NOMO-1 treated with DMSO at 0.1 percent for 48 hours (cell line): ENCODE data around the gene CRB1.
"Not testable (repeated sequence)": the region's sequence is repeated elsewhere in the genome, so short reads cannot be mapped to it uniquely, and the experiment has no call there.

Experiments
- DNase-seq: peaks from one replicate; lab custom pipeline; 2025; ENCODE audit not compliant: unreplicated experiment; lab: John Stamatoyannopoulos, UW

CRB1 gene

DNA sequence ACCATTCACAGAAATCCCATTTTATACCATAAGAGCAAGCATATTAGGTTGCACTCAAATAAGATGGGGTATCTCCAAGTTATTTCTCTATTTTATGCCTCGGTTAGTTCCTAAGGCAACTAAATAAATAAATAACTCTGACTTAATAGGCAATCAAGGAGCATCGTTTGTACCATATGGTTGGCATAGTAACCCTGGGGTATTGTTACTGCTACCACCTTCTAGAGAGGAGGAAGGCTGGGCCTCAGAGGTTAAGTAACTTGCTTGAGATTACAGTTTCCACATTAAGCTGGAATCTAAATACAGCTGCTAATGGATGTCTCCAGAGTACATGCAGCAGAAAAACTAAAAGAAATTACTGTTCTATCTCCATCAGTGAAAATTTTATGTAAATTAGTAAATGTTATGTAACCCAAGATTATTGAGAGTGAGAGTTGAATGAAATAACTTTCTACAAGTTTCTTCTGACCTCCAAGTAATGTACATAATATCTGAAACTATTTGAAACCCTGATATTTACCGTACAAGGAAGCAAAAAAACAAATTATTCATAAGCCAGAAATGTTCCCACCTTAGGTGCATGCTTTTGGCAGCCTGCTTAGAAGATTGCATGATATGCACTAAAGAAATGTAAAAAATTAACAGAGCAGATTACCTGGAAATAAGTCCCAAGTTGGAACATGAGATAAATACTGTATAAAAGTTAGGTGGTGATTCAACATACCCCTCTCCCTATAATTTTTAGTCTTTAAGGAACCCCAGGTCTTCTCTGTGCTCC, 127.0 kb downstream of the CRB1 start:
- DNase-seq, result no peak

DNA sequence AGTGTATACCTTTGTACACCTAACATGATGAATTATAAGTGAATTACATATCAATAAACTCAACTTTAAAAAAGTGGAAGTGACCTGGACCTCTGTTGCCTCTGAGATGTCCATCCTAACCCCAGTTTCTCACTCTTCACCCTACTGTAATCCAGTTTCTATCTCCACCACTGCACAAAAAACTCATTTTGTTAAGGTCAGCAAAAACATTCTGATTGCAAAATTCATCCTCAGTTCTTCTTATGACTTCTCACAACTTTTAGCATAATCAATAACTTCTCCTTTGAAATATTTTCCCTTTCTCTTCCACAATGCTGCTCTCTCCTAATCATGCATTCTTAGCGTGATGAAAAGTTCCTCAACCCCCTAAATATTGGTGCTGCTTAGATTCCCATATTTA, 129.8 kb downstream of the CRB1 start:
- DNase-seq, result no peak

DNA sequence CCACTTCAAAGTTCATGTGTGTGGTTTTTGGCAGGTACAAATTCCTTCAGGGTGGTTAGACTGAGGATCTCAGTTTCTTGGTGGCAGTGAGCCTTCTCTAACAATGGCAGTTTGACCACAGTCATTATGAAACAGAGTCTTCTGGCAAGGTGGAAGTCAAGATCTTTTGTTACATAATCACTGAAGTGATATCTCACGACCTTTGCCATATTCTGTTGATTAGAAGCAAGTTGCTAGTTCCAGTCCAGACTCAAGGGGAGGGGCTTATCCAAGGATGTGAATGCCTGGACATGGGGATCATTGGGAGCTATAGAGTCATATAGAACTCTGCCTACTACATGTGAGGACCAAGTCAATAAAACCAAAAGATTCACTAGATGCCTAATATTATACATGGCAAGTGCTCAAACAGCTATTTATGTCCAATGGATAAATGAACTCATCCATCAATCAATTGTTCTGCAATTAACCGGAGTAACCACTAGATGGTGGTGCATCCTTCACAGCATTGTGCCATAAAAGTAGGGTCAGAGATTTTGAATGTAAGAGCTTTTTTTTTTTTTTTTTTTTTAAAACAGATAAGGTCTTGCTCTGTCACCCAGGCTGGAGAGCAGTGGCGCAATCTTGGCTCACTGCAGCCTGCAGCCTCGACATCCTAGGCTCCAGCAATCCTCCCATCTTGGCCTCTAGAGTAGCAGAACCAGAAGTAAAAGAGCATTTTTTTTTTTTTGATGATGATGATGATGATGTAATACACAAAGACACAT, 131.9 kb downstream of the CRB1 start:
- peak; percentile 82 for DNase-seq

- no peak for DNase-seq
These were observed 132.5 kb downstream of the CRB1 start for GRCh38 chr1:197400522-197400902.

DNA sequence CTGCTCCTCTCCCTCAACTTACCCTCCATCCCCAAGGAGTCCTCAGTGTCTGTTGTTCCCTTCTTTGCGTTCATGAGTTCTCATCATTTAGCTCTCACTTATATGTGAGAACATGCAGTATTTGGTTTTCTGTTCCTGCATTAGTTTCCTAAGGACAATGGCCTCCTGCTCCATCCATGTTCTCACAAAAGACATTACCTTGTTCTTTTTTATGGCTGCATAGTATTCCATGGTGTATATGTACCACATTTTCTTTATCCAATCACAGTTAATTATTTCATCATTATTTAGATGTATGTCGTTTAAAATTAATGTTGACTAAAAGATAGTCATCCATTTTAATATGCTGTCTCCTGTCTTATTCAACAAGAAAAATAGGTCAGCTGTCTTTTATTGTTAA, 134.1 kb downstream of the CRB1 start:
- no peak for DNase-seq

DNA sequence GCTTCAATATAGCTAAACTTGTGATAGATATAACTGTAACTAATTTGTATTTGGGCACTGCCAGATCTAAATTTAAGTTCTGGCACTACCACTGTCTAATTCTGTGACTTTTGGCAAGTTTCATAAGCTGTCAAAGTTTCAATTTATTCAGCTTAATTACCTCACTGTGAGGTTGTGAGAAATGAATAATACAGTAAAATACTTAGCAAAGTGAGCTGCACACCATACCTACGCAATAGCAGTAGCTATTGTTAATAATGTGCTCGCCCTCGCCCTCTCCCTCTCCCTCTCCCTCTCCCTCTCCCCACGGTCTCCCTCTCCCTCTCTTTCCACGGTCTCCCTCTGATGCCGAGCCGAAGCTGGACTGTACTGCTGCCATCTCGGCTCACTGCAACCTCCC, 136.7 kb downstream of the CRB1 start:
- not testable (repeated sequence) for DNase-seq

GRCh38 chr1:197405614-197406013, 137.6 kb downstream of the CRB1 start:
- not testable (repeated sequence) for DNase-seq

GRCh38 chr1:197413564-197413963, 145.5 kb downstream of the CRB1 start:
- DNase-seq, result no peak

DNA sequence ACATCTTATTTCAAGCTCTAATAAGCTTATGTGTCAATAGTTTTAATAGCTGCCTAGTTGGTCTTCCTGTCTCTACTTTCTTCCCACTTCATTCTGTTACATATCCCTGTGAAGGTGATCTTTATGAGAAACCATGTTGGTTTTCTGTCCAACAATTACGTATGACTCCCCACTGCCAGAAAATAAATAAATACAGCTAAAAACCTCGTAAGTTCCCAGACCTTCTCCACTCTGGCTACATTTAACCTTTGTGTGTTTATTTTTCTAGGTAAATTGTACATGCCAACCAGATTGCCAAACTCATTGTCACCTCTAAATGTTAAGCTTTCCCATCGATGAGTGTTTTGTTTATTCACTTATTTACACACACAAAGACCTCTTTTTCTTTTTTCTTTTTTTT, 147.2 kb downstream of the CRB1 start:
- no peak for DNase-seq

DNA sequence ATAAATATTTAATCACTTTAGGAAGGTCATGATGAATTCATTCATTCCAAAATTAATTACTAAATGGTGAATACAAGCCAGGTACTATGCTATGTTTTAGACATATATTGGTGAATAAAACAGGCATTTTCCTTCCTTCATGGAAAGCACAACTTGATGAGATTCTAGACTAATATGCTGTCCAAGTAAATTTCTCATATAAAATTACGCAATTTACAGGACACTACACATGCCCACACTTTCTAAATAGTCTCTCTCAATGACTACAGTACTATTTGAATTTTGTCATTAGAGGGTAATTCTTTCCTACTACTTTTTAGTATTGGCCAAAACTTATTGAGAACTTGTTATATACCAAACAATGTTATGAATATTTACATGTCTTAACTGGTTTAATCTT, 150.6 kb downstream of the CRB1 start:
- DNase-seq, result no peak

GRCh38 chr1:197422993-197423392, 154.9 kb downstream of the CRB1 start:
- no peak for DNase-seq

GRCh38 chr1:197424380-197424779, 156.3 kb downstream of the CRB1 start:
- no peak for DNase-seq

GRCh38 chr1:197429372-197429771, 161.3 kb downstream of the CRB1 start:
- DNase-seq, result no peak

DNA sequence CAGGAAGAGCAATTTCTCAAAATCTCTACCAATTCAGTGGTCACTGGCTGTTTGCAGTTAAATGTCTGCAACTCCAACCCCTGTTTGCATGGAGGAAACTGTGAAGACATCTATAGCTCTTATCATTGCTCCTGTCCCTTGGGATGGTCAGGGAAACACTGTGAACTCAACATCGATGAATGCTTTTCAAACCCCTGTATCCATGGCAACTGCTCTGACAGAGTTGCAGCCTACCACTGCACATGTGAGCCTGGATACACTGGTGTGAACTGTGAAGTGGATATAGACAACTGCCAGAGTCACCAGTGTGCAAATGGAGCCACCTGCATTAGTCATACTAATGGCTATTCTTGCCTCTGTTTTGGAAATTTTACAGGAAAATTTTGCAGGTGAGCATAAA, 167.2 kb downstream of the CRB1 start:
- DNase-seq, result no peak

GRCh38 chr1:197437601-197438000, 169.5 kb downstream of the CRB1 start:
- no peak for DNase-seq

GRCh38 chr1:197438010-197438790, 170.1 kb downstream of the CRB1 start:
- DNase-seq, result no peak

GRCh38 chr1:197439708-197440280, 171.7 kb downstream of the CRB1 start:
- no peak for DNase-seq

- DNase-seq, result no peak
These were observed 172.7 kb downstream of the CRB1 start for GRCh38 chr1:197440715-197441114.

- DNase-seq, result no peak
These were observed 174.0 kb downstream of the CRB1 start for GRCh38 chr1:197441999-197442414.

- DNase-seq, result no peak
These were observed 176.7 kb downstream of the CRB1 start for GRCh38 chr1:197444755-197445154.

GRCh38 chr1:197448121-197448779, 180.2 kb downstream of the CRB1 start:
- DNase-seq, result no peak
